ENCODE data around the gene CBLN1.
A peak's percentile ranks its signal among the peaks of the same experiment; 100 is the strongest.

Gene CBLN1

GRCh38 chr16:49281480-49281842, at the start of gene CBLN1:
CBLN1 (minus strand) TSS chr16:49281838; CDS start chr16:49281465, 373 bp downstream.
- no peak for DNase-seq

DNA sequence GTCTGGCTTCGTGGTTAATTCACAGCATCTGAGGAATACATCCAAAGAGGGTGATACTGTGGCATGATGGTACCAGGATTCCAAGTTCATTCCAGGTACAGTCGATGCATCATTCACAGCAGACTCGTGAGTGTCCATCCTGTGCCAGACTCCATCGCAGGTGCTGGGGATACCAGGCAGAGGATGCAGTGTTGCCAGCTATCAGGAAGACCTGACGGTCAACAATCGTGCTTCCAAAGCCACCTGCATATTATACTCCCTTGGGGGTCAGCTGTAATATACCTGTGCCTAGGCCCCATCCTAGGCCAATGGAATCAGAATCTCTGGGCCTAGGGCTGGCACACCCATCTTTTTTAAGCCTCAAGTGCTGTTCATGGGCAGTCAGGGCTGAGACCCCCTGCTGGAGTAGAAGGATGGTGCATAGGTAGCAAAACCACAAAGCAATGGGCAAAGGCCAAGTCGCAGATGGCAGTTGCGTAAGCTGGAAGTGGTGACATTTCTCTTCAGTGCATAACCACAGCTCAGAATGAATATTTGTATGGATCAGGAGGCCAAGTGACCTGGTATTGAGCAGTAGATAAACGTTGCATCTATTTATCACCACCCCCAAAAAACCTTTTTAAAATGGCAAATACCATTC, 49.0 kb upstream of the CBLN1 start:
- DNase-seq = no peak

GRCh38 chr16:49328325-49328724, 46.7 kb upstream of the CBLN1 start:
- no peak for DNase-seq

GRCh38 chr16:49327466-49327865, 45.8 kb upstream of the CBLN1 start:
- DNase-seq = no peak

DNA sequence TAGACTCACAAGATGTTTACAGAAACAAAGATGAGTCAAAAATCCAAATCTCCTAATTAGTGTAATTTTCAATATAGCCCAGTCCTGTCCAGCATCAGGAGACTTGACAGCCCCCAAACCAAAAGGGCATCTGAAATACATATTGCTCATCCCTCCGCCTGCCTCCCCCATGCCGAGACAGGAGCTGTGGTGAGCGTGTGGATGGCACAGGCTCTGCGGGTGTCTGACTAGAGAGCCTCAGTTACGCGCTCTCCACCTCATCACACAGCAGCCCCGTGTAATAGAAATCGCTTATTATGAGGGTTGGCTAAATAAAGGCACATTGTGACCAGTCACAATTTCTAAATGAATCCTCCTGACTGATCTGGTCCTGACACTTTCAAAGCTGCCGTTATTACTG, 43.1 kb upstream of the CBLN1 start:
- DNase-seq = no peak

GRCh38 chr16:49315602-49316001, 34.0 kb upstream of the CBLN1 start:
- no peak for DNase-seq

- DNase-seq = no peak
Measured at GRCh38 chr16:49312389-49312985, 30.8 kb upstream of the CBLN1 start.

- DNase-seq = no peak
Measured at GRCh38 chr16:49311823-49312222, 30.2 kb upstream of the CBLN1 start.

DNA sequence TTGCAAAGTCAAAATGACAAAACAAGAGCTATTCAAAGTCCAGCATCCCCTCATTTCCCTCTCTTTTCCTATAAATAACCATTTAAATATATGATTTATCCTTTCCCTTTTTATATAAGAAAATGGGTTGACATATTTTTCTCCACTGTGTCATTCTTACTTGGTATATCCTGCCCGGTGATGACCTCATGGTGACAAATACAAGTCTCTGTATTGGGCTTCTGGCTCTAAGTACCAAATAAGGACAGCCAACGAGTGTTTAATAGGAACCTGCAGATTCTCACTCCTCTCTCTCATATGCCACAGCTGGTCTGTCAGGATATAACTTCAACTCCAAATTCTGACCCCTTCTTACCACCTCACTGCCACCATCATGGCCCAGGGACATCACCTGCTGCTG, 25.5 kb upstream of the CBLN1 start:
- no peak for DNase-seq

DNA sequence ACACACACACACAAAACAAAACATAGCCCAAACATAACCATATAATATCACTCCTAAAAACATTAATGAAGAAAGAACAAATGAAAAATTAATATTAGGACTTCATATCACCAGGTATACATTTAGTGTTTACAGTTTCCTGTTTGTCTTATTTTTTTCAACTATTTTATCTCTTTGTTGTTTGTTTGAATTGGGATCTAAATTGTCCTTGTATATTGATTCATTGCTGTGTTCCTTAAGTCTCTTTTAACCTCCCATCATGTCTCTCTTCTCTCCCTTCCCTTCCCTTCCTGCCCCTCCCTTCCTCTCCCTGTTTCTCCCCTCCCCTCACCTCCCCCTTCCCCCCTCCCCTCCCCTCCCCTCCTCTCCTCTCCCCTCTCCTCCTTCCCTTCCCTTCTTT, 23.8 kb upstream of the CBLN1 start:
- DNase-seq = no peak

GRCh38 chr16:49292413-49292812, 10.8 kb upstream of the CBLN1 start:
- DNase-seq = no peak

DNA sequence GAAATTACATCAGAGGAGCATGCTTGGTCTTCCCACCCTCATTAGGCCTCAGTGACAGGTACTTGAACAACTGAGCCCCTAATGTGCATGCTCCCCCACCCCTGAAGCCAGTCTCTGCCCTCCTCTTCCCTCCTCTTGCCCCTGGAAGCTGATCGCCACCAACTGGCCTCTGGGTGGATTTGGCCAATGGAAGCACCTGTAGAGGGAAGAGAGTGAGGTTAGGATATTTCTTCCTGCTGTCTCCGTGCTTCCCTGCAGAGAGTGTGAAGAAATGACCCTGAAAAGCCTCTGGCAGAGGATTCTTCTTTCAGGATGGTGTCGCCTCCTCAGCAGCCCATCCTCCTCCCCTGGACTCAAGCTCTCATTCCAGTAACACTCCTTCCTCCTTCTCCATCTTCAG, 5.9 kb upstream of the CBLN1 start:
- no peak for DNase-seq

DNA sequence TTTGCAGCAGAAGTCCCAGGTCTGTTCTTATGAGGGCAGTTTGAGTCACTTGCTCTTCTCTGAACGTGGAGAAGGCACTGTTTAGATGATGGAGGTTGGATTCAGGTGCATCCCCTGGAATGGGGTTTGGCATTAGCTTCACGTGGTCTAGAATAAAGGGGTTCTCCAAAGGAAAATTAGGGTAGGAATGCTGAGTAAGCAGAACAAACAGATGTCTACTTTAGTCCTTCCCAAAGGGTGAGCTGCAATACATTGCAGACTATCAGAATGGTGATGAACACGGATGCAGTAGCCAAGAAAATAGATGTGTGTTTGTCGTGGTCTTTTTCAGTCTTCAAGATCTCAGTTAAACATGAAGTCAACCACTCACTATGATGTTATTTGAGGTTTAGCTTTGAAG, 3.3 kb upstream of the CBLN1 start:
- DNase-seq = no peak

DNA sequence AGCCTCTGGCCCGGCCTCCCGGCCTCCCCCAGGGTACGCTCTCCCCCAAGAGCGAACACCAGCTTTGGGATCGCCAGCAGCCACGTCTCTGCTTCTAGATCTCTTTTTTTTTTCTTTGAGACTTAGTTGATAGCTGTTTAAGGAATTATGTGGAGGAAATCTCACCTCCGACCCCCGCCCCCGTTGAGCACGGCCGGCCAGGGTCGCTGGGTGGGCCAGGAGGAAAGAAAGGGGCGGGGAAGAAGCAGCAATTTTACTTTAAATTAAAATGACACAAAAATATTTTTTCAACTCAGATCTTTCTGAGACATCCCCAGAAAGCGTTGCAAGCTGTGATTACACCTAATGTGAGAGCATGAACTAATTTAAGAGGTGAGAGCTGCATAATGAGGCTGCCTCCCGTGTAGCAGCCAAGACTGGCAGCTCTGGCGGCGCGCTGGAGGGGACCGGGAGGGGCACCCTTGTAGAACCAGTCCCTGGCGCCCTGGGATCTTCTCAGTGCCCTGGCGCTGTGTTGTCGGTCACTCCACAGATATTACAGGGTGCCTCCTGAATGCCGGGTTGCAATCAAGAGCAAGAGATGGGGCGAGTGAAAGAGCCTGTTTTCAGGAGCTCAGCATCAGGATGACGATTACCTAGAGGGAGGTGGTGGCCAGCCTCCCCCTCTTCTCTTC, 1.9 kb upstream of the CBLN1 start:
- DNase-seq = no peak

DNA sequence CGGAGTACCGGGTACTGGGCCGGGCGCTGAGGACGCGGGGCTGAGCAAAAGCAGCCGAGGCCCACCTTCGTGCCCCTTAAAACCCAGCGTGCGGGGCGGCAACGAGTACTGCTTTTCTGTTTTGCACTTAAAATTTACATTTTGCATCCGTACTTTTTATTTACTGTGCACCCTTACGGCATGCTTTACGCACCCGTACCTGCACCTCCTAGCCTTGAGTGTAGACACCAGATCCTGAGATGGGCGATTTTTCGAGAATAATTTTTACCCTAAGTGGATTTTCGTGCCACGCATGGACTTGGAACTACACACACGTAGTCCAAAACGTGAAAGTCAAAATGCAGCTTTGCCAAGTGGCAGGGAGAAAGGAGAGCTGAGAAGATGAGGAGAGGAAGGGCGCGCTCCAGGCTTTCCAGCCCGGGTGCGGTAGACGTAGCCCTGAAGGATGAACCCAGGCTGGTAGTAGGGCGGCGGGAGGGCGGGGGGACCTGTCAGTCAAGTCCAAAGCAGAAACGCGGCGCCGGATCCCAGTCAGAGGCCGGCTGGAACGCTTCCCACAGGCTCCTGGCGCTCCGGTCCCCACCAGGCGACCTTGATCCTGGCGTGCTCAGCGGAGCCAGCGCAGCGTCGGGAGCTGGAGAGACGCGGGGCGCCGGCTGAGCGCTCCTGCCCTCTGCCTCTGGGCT, 1.2 kb upstream of the CBLN1 start:
- no peak for DNase-seq

GRCh38 chr16:49281843-49282642, 405 bp upstream of the CBLN1 start:
- DNase-seq = peak; percentile 97

GRCh38 chr16:49280841-49281371, 732 bp downstream of the CBLN1 start:
- DNase-seq = no peak

- no peak for DNase-seq
Measured at GRCh38 chr16:49280105-49280741, 1.4 kb downstream of the CBLN1 start.

- no peak for DNase-seq
Measured at GRCh38 chr16:49278944-49279725, 2.5 kb downstream of the CBLN1 start.

DNA sequence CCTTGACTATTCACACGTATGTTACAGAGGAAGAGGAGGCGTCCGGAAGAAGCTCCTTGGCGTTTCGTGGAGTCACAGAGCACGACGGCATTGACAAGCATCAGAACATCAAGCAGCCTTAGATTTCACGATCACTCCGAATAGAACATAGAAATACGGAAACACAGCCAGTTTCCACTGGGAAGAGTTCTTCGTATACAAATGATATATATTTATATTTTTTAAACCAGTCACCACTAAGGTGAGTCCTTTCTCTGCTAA, 3.1 kb downstream of the CBLN1 start:
- DNase-seq = no peak

- DNase-seq = no peak
Measured at GRCh38 chr16:49277766-49278566, 3.7 kb downstream of the CBLN1 start.

Measured in RPMI8226 (cell line).